H1 (cell line): ENCODE results near the gene OLFM1. TPM values are rescaled to one million over a fixed set of nuclear protein-coding genes. Genes with fewer than 3 reads are reported as not detected.

Source experiments
- ATF2 ChIP-seq: IDR thresholded peaks from 2 replicates; pipeline ENCODE4 v1.6.1; 2012; ENCODE audit warnings: low read length, inconsistent platforms
- CHD7 ChIP-seq: fragments of 300-600 bp; sonication (generic); IDR thresholded peaks from 2 replicates; pipeline ENCODE4 v1.7.1; 2012; ENCODE audit warnings: low read length, moderate library complexity, mild to moderate bottlenecking, inconsistent platforms; ENCODE audit not compliant: insufficient replicate concordance
- SIX5 ChIP-seq: IDR thresholded peaks from 2 replicates; pipeline ENCODE4 v1.6.1; 2011; ENCODE audit warnings: mild to moderate bottlenecking, low read depth, low read length
- TEAD4 ChIP-seq: IDR thresholded peaks from 2 replicates; pipeline ENCODE4 v1.6.1; 2012; ENCODE audit warnings: low read depth, low read length, inconsistent platforms, mixed read lengths
- polyA plus RNA-seq, 7 experiments: library from polyadenylated mRNA; depleted of rRNA in 3 of 7; stranded (reverse) in 5 of 7; unstranded in 2 of 7; fragments of >200 nt in 5 of 7; fragments of 200-250 nt in 2 of 7; gene quantifications; 1 replicate in 5 of 7; 2 replicates in 1 of 7; 4 replicates in 1 of 7; pipeline versions ENCODE4 v1.2.1 to v1.2.3, GENCODE V29; 2011 to 2013; ENCODE audit warnings: missing spikeins in 2 of 7, mixed read lengths in 2 of 7
- total RNA-seq: library from RNA; stranded (reverse); fragmentation: NEBNext Ultra II Directional; extraction: Animal tissue kit (Norgen Biotek cat#: 25700); gene quantifications from 2 replicates; pipeline ENCODE4 v1.2.1, GENCODE V29; 2021

Gene OLFM1
- total and polyA plus RNA-seq, 2 of the 8 experiments (the other 6 are each of a cell fraction or from before 2014, with no cell fraction given), result 53.0 to 53.4 TPM

GRCh38 chr9:135073741-135074305, 13.6 kb upstream of the OLFM1 start (continued):
- no peak for TF ChIP-seq CHD7
- TF ChIP-seq ATF2, result no peak
- TF ChIP-seq SIX5, result no peak
- TF ChIP-seq TEAD4, result no peak
